Activated T-cell treated with anti-CD3 and anti-CD28 coated beads, Interleukin-2, amount 50 U/mL, for 24 hours (primary cell): ENCODE data around the gene DHRS7C.

Experiments
- DNase-seq: peaks from one replicate; pipeline ENCODE4 v3.0.0-alpha.2; 2020
- H3K27ac Mint-ChIP-seq: 2 replicates; pipeline ENCODE4 v1.8.0; 2020; ENCODE audit warnings: mild to moderate bottlenecking, mixed read lengths
- H3K27me3 Mint-ChIP-seq: 2 replicates; pipeline ENCODE4 v1.8.0; 2020; ENCODE audit warnings: mixed read lengths
- H3K36me3 Mint-ChIP-seq: 2 replicates; pipeline ENCODE4 v1.8.0; 2020; ENCODE audit warnings: low read depth, mixed read lengths
- H3K4me1 Mint-ChIP-seq: 2 replicates; pipeline ENCODE4 v1.8.0; 2020; ENCODE audit warnings: low read depth, mixed read lengths
- H3K4me3 Mint-ChIP-seq: 2 replicates; pipeline ENCODE4 v1.8.0; 2020; ENCODE audit warnings: mild to moderate bottlenecking, moderate library complexity, mixed read lengths
- H3K9me3 Mint-ChIP-seq: 2 replicates; pipeline ENCODE4 v1.8.0; 2020; ENCODE audit warnings: mixed read lengths

Gene DHRS7C

GRCh38 chr17:9763643-9764042 lies 27.7 kb downstream of the DHRS7C start:
- Mint-ChIP-seq H3K4me3 (no peak overlapping the region), H3K27ac (no peak overlapping the region)

GRCh38 chr17:9760266-9760665 lies 31.1 kb downstream of the DHRS7C start:
- Mint-ChIP-seq H3K4me3 (no peak overlapping the region), H3K36me3 (no peaks in the 10 kb centered on the region), H3K27me3 (peaks cover 24% of the 10 kb centered on the region), H3K27ac (no peak overlapping the region), H3K4me1 (no peaks in the 10 kb centered on the region), H3K9me3 (no peaks in the 10 kb centered on the region)
- DNase-seq, result no peak

More at GRCh38 chr17:9763643-9764042, 27.7 kb downstream of the DHRS7C start:
- Mint-ChIP-seq H3K27me3 (peaks cover 24% of the 10 kb centered on the region), H3K36me3 (no peaks in the 10 kb centered on the region), H3K9me3 (no peaks in the 10 kb centered on the region), H3K4me1 (no peaks in the 10 kb centered on the region)
- DNase-seq, result no peak

GRCh38 chr17:9755083-9755482 lies 36.3 kb downstream of the DHRS7C start:
- Mint-ChIP-seq H3K27ac (no peak overlapping the region), H3K9me3 (no peaks in the 10 kb centered on the region), H3K4me3 (no peak overlapping the region), H3K27me3 (peaks cover 50% of the 10 kb centered on the region), H3K4me1 (no peaks in the 10 kb centered on the region), H3K36me3 (no peaks in the 10 kb centered on the region)
- DNase-seq, result no peak

- H3K4me1 Mint-ChIP-seq, result no peaks in the 10 kb centered on the region
- H3K36me3 Mint-ChIP-seq, result no peaks in the 10 kb centered on the region
- H3K4me3 Mint-ChIP-seq, result no peak overlapping the region
- DNase-seq, result no peak
- no peaks in the 10 kb centered on the region for H3K9me3 Mint-ChIP-seq
- H3K27ac Mint-ChIP-seq, result no peak overlapping the region
- H3K27me3 Mint-ChIP-seq, result peaks cover 54% of the 10 kb centered on the region
Measured at GRCh38 chr17:9750524-9750923, 40.9 kb downstream of the DHRS7C start.

- DNase-seq, result no peak
- Mint-ChIP-seq H3K36me3 (no peaks in the 10 kb centered on the region), H3K9me3 (no peaks in the 10 kb centered on the region), H3K27me3 (peaks cover 13% of the 10 kb centered on the region), H3K27ac (no peak overlapping the region), H3K4me3 (no peak overlapping the region), H3K4me1 (no peaks in the 10 kb centered on the region)
Measured at GRCh38 chr17:9729735-9730420, 61.5 kb downstream of the DHRS7C start.

- Mint-ChIP-seq H3K36me3 (no peaks in the 10 kb centered on the region), H3K9me3 (no peaks in the 10 kb centered on the region), H3K4me1 (no peaks in the 10 kb centered on the region), H3K4me3 (no peak overlapping the region), H3K27ac (no peak overlapping the region), H3K27me3 (peaks cover 13% of the 10 kb centered on the region)
- no peak for DNase-seq
Measured at GRCh38 chr17:9729034-9729650, 62.2 kb downstream of the DHRS7C start.

- Mint-ChIP-seq H3K27ac (no peak overlapping the region), H3K4me1 (no peaks in the 10 kb centered on the region), H3K36me3 (no peaks in the 10 kb centered on the region), H3K27me3 (peaks cover 16% of the 10 kb centered on the region), H3K4me3 (no peak overlapping the region), H3K9me3 (no peaks in the 10 kb centered on the region)
- no peak for DNase-seq
Measured at GRCh38 chr17:9728564-9728963, 62.8 kb downstream of the DHRS7C start.

GRCh38 chr17:9728005-9728404 lies 63.4 kb downstream of the DHRS7C start:
- H3K27me3 Mint-ChIP-seq, result peaks cover 16% of the 10 kb centered on the region
- H3K36me3 Mint-ChIP-seq, result no peaks in the 10 kb centered on the region
- no peaks in the 10 kb centered on the region for H3K4me1 Mint-ChIP-seq
- no peak overlapping the region for H3K4me3 Mint-ChIP-seq
- H3K9me3 Mint-ChIP-seq, result no peaks in the 10 kb centered on the region
- no peak overlapping the region for H3K27ac Mint-ChIP-seq
- no peak for DNase-seq

GRCh38 chr17:9726291-9726690 lies 65.1 kb downstream of the DHRS7C start:
- Mint-ChIP-seq H3K9me3 (no peaks in the 10 kb centered on the region), H3K27ac (no peak overlapping the region), H3K27me3 (peaks cover 16% of the 10 kb centered on the region), H3K4me3 (no peak overlapping the region), H3K36me3 (no peaks in the 10 kb centered on the region), H3K4me1 (no peaks in the 10 kb centered on the region)
- no peak for DNase-seq

GRCh38 chr17:9725575-9725974 lies 65.8 kb downstream of the DHRS7C start:
- peaks cover 16% of the 10 kb centered on the region for H3K27me3 Mint-ChIP-seq
- no peaks in the 10 kb centered on the region for H3K4me1 Mint-ChIP-seq
- DNase-seq, result no peak
- no peaks in the 10 kb centered on the region for H3K9me3 Mint-ChIP-seq
- no peaks in the 10 kb centered on the region for H3K36me3 Mint-ChIP-seq
- H3K4me3 Mint-ChIP-seq, result no peak overlapping the region
- no peak overlapping the region for H3K27ac Mint-ChIP-seq
